H1 (cell line): ENCODE measurements around the gene RBMS1.

Experiments used
- EZH2 ChIP-seq: fragments of 200-600 bp; sonication (generic); IDR thresholded peaks from 2 replicates; pipeline ENCODE4 v1.7.1; 2012; ENCODE audit warnings: low read depth, mild to moderate bottlenecking, moderate library complexity, low read length, inconsistent platforms; ENCODE audit not compliant: severe bottlenecking
- FOSL1 ChIP-seq: IDR thresholded peaks from 2 replicates; pipeline ENCODE4 v1.6.1; 2011; ENCODE audit warnings: mild to moderate bottlenecking, low read depth, low read length, moderate library complexity; ENCODE audit not compliant: insufficient read depth
- JUND ChIP-seq: IDR thresholded peaks from 2 replicates; pipeline ENCODE4 v1.6.1; 2011; ENCODE audit warnings: mild to moderate bottlenecking, improper control_type of control experiment, low read length
- NRF1 ChIP-seq: IDR thresholded peaks from 2 replicates; pipeline ENCODE4 v1.6.1; 2011; ENCODE audit warnings: mild to moderate bottlenecking, low read depth, low read length, improper control_type of control experiment
- POLR2AphosphoS5 ChIP-seq: IDR thresholded peaks from 2 replicates; pipeline ENCODE4 v1.6.1; 2011; ENCODE audit warnings: low read depth, low read length
- TAF1 ChIP-seq: IDR thresholded peaks from 2 replicates; pipeline ENCODE4 v1.6.1; 2011; ENCODE audit warnings: mild to moderate bottlenecking, low read depth, low read length
- YY1 ChIP-seq: IDR thresholded peaks from 2 replicates; pipeline ENCODE4 v1.6.1; 2011; ENCODE audit warnings: low read depth, mild to moderate bottlenecking, low read length
- TF ChIP-seq, protein P1 (sequence below), 3 experiments: IDR thresholded peaks; 1 replicate in 2 of 3; 2 replicates in 1 of 3; pipeline versions ENCODE4 v1.5.1 to v1.6.1; 2011; ENCODE audit warnings: low read length in 3 of 3, mild to moderate bottlenecking in 3 of 3, inconsistent platforms in 2 of 3, low read depth in 1 of 3, moderate library complexity in 1 of 3; ENCODE audit not compliant: insufficient read depth in 1 of 3; ENCODE audit errors: control extremely low read depth in 1 of 3

DNA sequence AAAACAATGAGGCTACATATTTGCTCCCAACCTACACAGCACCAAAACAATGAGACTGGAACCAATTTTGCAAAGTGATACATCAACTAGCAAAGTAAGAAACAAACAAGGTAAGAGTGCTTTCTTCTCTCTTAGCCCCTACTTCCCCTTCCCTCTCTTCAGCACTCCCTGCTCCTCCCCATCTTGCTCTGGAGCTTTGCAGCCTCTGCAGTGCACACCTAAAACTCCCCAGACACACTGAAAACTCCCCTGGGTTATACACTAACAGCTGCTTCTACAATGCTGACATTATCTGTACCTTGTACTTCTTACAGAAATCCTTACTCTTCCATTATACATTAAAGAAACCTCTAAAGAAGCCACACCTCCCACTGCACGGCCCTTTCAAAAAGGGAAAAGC lies 93.7 kb downstream of the RBMS1 start:
- TF ChIP-seq, protein P1, sequence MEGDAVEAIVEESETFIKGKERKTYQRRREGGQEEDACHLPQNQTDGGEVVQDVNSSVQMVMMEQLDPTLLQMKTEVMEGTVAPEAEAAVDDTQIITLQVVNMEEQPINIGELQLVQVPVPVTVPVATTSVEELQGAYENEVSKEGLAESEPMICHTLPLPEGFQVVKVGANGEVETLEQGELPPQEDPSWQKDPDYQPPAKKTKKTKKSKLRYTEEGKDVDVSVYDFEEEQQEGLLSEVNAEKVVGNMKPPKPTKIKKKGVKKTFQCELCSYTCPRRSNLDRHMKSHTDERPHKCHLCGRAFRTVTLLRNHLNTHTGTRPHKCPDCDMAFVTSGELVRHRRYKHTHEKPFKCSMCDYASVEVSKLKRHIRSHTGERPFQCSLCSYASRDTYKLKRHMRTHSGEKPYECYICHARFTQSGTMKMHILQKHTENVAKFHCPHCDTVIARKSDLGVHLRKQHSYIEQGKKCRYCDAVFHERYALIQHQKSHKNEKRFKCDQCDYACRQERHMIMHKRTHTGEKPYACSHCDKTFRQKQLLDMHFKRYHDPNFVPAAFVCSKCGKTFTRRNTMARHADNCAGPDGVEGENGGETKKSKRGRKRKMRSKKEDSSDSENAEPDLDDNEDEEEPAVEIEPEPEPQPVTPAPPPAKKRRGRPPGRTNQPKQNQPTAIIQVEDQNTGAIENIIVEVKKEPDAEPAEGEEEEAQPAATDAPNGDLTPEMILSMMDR (IDR thresholded peaks at IDR 0.05; ENCODE audit: control extremely low read depth in 1 of 3, insufficient read depth in 1 of 3, low read depth in 1 of 3, low read length in 3 of 3): no peak
- no peak for TF ChIP-seq YY1
- TF ChIP-seq POLR2AphosphoS5: no peak
- no peak for TF ChIP-seq JUND
- TF ChIP-seq NRF1: no peak
- TF ChIP-seq EZH2: no peak
- TF ChIP-seq FOSL1: no peak
- no peak for TF ChIP-seq TAF1
